Upper lobe of left lung (tissue), 6 donors: ENCODE measurements around the gene MED28. TPM values are rescaled to one million over a fixed set of nuclear protein-coding genes. Genes with fewer than 3 reads are reported as not detected.

Experiments
- ATAC-seq, 2 donors: fragments of 200-7000 bp; cut with Tn5 transposase; one replicate each; pipeline ENCODE4 v1.9.1; 2022; ENCODE audit warnings: mild to moderate bottlenecking in 2 of 2, moderate library complexity in 2 of 2; ENCODE audit not compliant: low FRiP score in 2 of 2
- DNase-seq, 2 donors: peaks; one replicate each; pipeline ENCODE4 v3.0.0-alpha.2; 2019 to 2020
- H3K27ac ChIP-seq, 4 donors: fragments of 200-600 bp; sonication (generic); one replicate each; pipeline ENCODE4 v1.5.1; 2016 to 2019
- H3K27me3 ChIP-seq, 4 donors: fragments of 200-600 bp; sonication (generic); one replicate each; pipeline ENCODE4 v1.5.1; 2017 to 2019
- H3K36me3 ChIP-seq, 4 donors: fragments of 200-600 bp; sonication (generic); one replicate each; pipeline ENCODE4 v1.5.1; 2016 to 2019
- H3K4me1 ChIP-seq, 4 donors: fragments of 200-600 bp; sonication (generic); one replicate each; pipeline ENCODE4 v1.5.1; 2018 to 2019
- H3K4me3 ChIP-seq, 4 donors: fragments of 200-600 bp; sonication (generic); one replicate each; pipeline ENCODE4 v1.5.1; 2017 to 2019; ENCODE audit warnings: mild to moderate bottlenecking in 2 of 4, moderate library complexity in 1 of 4
- H3K9me3 ChIP-seq, 4 donors: fragments of 200-600 bp; sonication (generic); one replicate each; pipeline ENCODE4 v1.5.1; 2018 to 2019
- CTCF ChIP-seq, 6 experiments: fragments of 450-650 bp in 4 of 6; fragments of 200-600 bp in 2 of 6; sonication (generic) in 2 of 6; IDR thresholded peaks; one replicate each; pipeline ENCODE4 v1.5.1; 2016 to 2019; ENCODE audit warnings: antibody characterized with exemption in 6 of 6
- EP300 ChIP-seq, 4 donors: sonication (generic); formaldehyde crosslinking; IDR thresholded peaks; one replicate each; pipeline ENCODE4 v1.5.1; 2017; ENCODE audit warnings: antibody characterized with exemption in 4 of 4, control low read depth in 2 of 4
- POLR2A ChIP-seq, 4 donors: fragments of 450-650 bp; IDR thresholded peaks; one replicate each; pipeline ENCODE4 v1.5.1; 2016 to 2017; ENCODE audit warnings: antibody characterized with exemption in 4 of 4, mild to moderate bottlenecking in 2 of 4
- POLR2AphosphoS5 ChIP-seq, 2 donors: sonication (generic); formaldehyde crosslinking; IDR thresholded peaks; one replicate each; pipeline ENCODE4 v1.5.1; 2017; ENCODE audit warnings: antibody characterized with exemption in 2 of 2
- WGBS, 2 donors: methylation state at CpG; one replicate each; pipeline ENCODE4 v1.1.5; 2017 to 2018; 5-methylcytosine and 5-hydroxymethylcytosine counted together
- total RNA-seq, 6 donors: library from RNA; depleted of rRNA in 4 of 6; stranded (reverse); fragments of >200 nt in 4 of 6; gene quantifications; one replicate each; pipeline versions ENCODE4 v1.1.0 to v1.2.1, GENCODE V29; 2016 to 2021
- donor health status: DM: no; HTN: no; CAD: no; lungs with moderate emphysema.
- donor health status: DM: no; HTN: yes; CAD: no; lungs with severe emphysema.

Gene MED28
- total RNA-seq, 6 donors from 2014 or later = 14.7 to 56.2 (median 19.0) TPM

- Histone ChIP-seq H3K4me3 (no peak overlapping the region), H3K36me3 (peaks cover 4 to 49% (median 33%) of the 10 kb centered on the region in 4 donors), H3K4me1 (no peaks in the 10 kb centered on the region), H3K27ac (no peak overlapping the region), H3K9me3 (no peaks in the 10 kb centered on the region), H3K27me3 (no peaks in the 10 kb centered on the region)
- DNase-seq (peak in 1 of 2 donors; percentile 60), ATAC-seq (peak; percentile 3 to 13)
- no peak for TF ChIP-seq CTCF (IDR thresholded peaks at IDR 0.05)
- no peak for TF ChIP-seq EP300 (IDR thresholded peaks at IDR 0.05)
- no peak for TF ChIP-seq POLR2AphosphoS5 (IDR thresholded peaks at IDR 0.05)
- peak in 1 of 4 donors; percentile 6 for TF ChIP-seq POLR2A (IDR thresholded peaks at IDR 0.05)
- WGBS, 2 donors = 92 to 93% methylated on average over 11 to 17 of the region's 17 CpGs
Measured at GRCh38 chr4:17636341-17636695, 21.9 kb downstream of the MED28 start.

GRCh38 chr4:17636696-17637622, 22.5 kb downstream of the MED28 start:
- Histone ChIP-seq H3K4me1 (no peaks in the 10 kb centered on the region), H3K27ac (no peak overlapping the region), H3K27me3 (no peaks in the 10 kb centered on the region), H3K36me3 (peaks cover 4 to 43% (median 28%) of the 10 kb centered on the region in 4 donors), H3K4me3 (no peak overlapping the region), H3K9me3 (no peaks in the 10 kb centered on the region)
- DNase-seq (peak; percentile 71 to 77), ATAC-seq (peak; percentile 83 to 92)
- no peak for TF ChIP-seq POLR2AphosphoS5 (IDR thresholded peaks at IDR 0.05)
- peak in 1 of 4 donors; percentile 6 for TF ChIP-seq POLR2A (IDR thresholded peaks at IDR 0.05)
- no peak for TF ChIP-seq EP300 (IDR thresholded peaks at IDR 0.05)
- TF ChIP-seq CTCF (IDR thresholded peaks at IDR 0.05) = peak; percentile 75 to 88 (median 78)
- 65 to 71% methylated on average over 21 to 32 of the region's 32 CpGs for WGBS, 2 donors

- ATAC-seq = no peak
- peak in 1 of 2 donors; percentile 46 for DNase-seq
- H3K27me3 ChIP-seq = no peaks in the 10 kb centered on the region
- H3K4me1 ChIP-seq = no peaks in the 10 kb centered on the region
- TF ChIP-seq CTCF (IDR thresholded peaks at IDR 0.05) (no peak), POLR2AphosphoS5 (IDR thresholded peaks at IDR 0.05) (no peak), POLR2A (IDR thresholded peaks at IDR 0.05) (no peak), EP300 (IDR thresholded peaks at IDR 0.05) (no peak)
- H3K9me3 ChIP-seq = no peaks in the 10 kb centered on the region
- H3K4me3 ChIP-seq = no peak overlapping the region
- no peak overlapping the region for H3K27ac ChIP-seq
- WGBS, 2 donors = 78 to 93% methylated on average over 7 of the region's 7 CpGs
- peaks cover 0 to 21% (median 7%) of the 10 kb centered on the region in 4 donors for H3K36me3 ChIP-seq
Measured at GRCh38 chr4:17639136-17639535, 24.7 kb downstream of the MED28 start.

GRCh38 chr4:17642398-17642783, 27.9 kb downstream of the MED28 start:
- Histone ChIP-seq H3K27me3 (no peaks in the 10 kb centered on the region), H3K4me1 (no peaks in the 10 kb centered on the region), H3K36me3 (no peaks in the 10 kb centered on the region), H3K4me3 (no peak overlapping the region), H3K9me3 (no peaks in the 10 kb centered on the region), H3K27ac (no peak overlapping the region)
- no peak for TF ChIP-seq POLR2AphosphoS5 (IDR thresholded peaks at IDR 0.05)
- no peak for TF ChIP-seq EP300 (IDR thresholded peaks at IDR 0.05)
- no peak for TF ChIP-seq CTCF (IDR thresholded peaks at IDR 0.05)
- TF ChIP-seq POLR2A (IDR thresholded peaks at IDR 0.05) = no peak
- no peak for ATAC-seq
- no peak for DNase-seq
- WGBS, 2 donors = 58 to 85% methylated on average over 1 of the region's 1 CpG
